Mammary epithelial cell (primary cell): Measurements from ENCODE around the gene HOMEZ.
A peak's percentile ranks its signal among the peaks of the same experiment; 100 is the strongest.

Source experiments
- CTCF ChIP-seq, 2 donors: IDR thresholded peaks in 1 of 2; conservative IDR thresholded peaks in 1 of 2; 2 replicates each; pipeline ENCODE4 v1.5.1; 2011 to 2012; ENCODE audit warnings: inconsistent platforms in 2 of 2, low read length in 2 of 2, mild to moderate bottlenecking in 2 of 2, control low read depth in 1 of 2, low read depth in 1 of 2; ENCODE audit not compliant: insufficient read depth in 1 of 2; ENCODE audit errors: extremely low read depth in 1 of 2
- EZH2 ChIP-seq: IDR thresholded peaks from 2 replicates; pipeline ENCODE4 v1.6.1; 2012; ENCODE audit warnings: low read length, inconsistent platforms, borderline replicate concordance

- TF ChIP-seq CTCF (conservative IDR thresholded peaks at IDR 0.05 in 1 of 2, IDR thresholded peaks at IDR 0.05 in 1 of 2; ENCODE audit: extremely low read depth in 1 of 2, insufficient read depth in 1 of 2, low read depth in 1 of 2, low read length in 2 of 2) (peak; percentile 75 to 94), EZH2 (no peak)
Observed at GRCh38 chr14:23294734-23295561, 9.0 kb upstream of the HOMEZ start.
